Measurements from ENCODE around the gene GMCL1.

GMCL1 gene

DNA sequence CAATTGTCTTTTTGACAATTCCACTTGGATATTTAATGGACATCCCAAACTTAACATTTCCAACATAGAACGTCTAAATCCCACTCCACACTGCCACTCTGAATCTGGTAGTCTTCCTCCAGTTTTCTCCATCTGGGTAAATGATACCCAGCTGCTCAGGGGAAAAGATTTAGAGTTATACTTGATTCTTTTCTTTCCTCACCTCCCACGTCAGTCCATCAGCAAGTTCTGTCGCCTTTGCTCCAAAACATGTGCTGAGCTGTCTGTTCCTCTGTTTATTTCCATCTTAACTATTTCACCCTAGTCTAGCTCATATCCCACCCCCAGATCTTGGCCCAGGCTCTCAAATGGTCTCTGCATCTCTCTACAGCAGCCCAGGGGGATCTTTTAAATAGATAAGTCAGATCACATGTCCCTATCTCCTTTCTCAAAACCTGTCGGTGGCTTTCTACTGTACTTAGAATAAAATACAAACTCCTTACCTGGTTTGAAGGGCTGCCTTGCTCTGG, 43.4 kb upstream of the GMCL1 start:
- TF ChIP-seq, protein P1, sequence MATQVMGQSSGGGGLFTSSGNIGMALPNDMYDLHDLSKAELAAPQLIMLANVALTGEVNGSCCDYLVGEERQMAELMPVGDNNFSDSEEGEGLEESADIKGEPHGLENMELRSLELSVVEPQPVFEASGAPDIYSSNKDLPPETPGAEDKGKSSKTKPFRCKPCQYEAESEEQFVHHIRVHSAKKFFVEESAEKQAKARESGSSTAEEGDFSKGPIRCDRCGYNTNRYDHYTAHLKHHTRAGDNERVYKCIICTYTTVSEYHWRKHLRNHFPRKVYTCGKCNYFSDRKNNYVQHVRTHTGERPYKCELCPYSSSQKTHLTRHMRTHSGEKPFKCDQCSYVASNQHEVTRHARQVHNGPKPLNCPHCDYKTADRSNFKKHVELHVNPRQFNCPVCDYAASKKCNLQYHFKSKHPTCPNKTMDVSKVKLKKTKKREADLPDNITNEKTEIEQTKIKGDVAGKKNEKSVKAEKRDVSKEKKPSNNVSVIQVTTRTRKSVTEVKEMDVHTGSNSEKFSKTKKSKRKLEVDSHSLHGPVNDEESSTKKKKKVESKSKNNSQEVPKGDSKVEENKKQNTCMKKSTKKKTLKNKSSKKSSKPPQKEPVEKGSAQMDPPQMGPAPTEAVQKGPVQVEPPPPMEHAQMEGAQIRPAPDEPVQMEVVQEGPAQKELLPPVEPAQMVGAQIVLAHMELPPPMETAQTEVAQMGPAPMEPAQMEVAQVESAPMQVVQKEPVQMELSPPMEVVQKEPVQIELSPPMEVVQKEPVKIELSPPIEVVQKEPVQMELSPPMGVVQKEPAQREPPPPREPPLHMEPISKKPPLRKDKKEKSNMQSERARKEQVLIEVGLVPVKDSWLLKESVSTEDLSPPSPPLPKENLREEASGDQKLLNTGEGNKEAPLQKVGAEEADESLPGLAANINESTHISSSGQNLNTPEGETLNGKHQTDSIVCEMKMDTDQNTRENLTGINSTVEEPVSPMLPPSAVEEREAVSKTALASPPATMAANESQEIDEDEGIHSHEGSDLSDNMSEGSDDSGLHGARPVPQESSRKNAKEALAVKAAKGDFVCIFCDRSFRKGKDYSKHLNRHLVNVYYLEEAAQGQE (IDR thresholded peaks at IDR 0.05; ENCODE audit: low read depth): no peak
- TF ChIP-seq TEAD4 (IDR thresholded peaks at IDR 0.05) (no peak), YY1 (IDR thresholded peaks at IDR 0.05; ENCODE audit: low read depth) (no peak), EP300 (IDR thresholded peaks at IDR 0.05; ENCODE audit: borderline replicate concordance) (no peak), CREB1 (IDR thresholded peaks at IDR 0.05; ENCODE audit: low read depth) (no peak), FOXM1 (IDR thresholded peaks at IDR 0.05; ENCODE audit: borderline replicate concordance, low read depth) (no peak), CEBPB (IDR thresholded peaks at IDR 0.05) (no peak), RAD21 (IDR thresholded peaks at IDR 0.05; ENCODE audit: low read depth) (no peak), TAF1 (IDR thresholded peaks at IDR 0.05; ENCODE audit: low read depth) (no peak), ZBTB7A (IDR thresholded peaks at IDR 0.05; ENCODE audit: low read depth) (no peak), TCF12 (IDR thresholded peaks at IDR 0.05; ENCODE audit: low read depth) (no peak), EGR1 (IDR thresholded peaks at IDR 0.05) (no peak), NFIC (IDR thresholded peaks at IDR 0.05) (no peak)
- TF ChIP-seq, protein P2, sequence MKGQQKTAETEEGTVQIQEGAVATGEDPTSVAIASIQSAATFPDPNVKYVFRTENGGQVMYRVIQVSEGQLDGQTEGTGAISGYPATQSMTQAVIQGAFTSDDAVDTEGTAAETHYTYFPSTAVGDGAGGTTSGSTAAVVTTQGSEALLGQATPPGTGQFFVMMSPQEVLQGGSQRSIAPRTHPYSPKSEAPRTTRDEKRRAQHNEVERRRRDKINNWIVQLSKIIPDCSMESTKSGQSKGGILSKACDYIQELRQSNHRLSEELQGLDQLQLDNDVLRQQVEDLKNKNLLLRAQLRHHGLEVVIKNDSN (IDR thresholded peaks at IDR 0.05): no peak
- TF ChIP-seq, protein P3, sequence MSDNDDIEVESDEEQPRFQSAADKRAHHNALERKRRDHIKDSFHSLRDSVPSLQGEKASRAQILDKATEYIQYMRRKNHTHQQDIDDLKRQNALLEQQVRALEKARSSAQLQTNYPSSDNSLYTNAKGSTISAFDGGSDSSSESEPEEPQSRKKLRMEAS (IDR thresholded peaks at IDR 0.05): no peak

DNA sequence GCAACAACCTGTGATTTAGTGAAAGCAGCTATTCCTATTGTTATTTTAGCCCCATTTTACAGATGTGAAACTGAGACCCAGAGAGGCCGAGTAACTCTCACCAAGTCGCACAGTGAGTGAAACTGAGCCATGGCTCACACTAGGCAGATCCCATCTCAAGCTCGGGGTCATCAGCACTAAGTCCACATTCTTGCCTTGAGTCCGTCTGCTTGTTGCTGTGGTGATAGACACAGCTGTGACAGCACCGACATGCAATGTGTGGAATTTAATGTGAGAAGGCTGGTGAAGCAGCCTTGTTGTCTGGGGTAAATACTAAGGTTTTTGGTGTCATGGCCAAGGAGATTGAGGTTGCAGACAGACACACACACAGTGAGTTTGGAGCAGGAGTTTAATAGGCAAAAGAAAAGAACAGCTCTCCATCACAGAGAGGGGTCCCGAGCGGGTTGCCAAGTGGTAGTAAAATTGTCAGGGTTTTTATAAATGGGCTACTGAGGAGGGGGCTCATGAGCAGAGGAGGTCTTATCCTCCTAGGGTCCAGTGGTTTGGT, 40.2 kb upstream of the GMCL1 start:
- TF ChIP-seq TCF12 (IDR thresholded peaks at IDR 0.05; ENCODE audit: low read depth) (no peak), NFIC (IDR thresholded peaks at IDR 0.05) (no peak), EGR1 (IDR thresholded peaks at IDR 0.05) (no peak), ZBTB7A (IDR thresholded peaks at IDR 0.05; ENCODE audit: low read depth) (no peak), EP300 (IDR thresholded peaks at IDR 0.05; ENCODE audit: borderline replicate concordance) (no peak)
- TF ChIP-seq, protein P1 (IDR thresholded peaks at IDR 0.05; ENCODE audit: low read depth): no peak

DNA sequence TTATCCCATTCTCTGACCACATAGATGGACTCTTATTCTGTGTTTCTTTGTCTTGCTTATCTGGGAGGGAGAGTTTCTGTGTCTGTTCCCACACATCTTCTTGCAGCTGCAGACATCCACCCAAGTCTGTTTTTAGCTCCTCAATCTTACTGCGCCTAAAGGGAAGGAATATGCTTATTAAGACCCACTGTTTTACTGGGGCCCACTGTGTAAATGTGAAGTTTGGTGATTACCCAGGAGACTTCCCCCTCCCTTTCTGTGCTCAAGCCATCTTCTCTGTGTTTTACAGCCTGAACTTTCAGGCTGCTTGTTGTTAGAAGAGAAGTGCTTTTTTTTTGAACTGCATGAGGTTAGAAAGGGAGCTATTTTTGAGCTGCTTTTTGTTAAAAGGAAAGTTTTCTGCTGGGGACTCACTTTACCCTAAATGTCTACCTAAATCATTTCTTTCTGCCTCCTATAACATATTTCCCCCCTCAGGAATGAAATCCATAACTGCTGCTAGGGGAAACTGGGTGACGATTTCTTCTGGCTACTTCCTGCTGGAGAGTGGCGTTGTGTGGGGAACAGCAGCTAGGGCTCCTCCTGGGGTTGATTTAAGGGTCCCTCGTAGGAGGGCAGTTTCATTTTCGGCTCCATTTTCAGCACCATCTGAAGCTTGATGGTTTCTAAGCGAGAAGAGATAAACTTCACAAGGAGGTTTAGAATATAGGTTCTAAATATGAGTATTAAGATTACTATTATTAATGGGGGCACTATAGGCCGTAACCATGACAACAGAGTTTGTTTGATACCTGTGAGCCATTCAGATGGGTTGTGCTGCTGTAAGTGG, 39.5 kb upstream of the GMCL1 start:
- no peak for TF ChIP-seq EGR1 (IDR thresholded peaks at IDR 0.05)
- no peak for TF ChIP-seq CEBPB (IDR thresholded peaks at IDR 0.05)
- TF ChIP-seq NFIC (IDR thresholded peaks at IDR 0.05): no peak
- TF ChIP-seq YY1 (IDR thresholded peaks at IDR 0.05; ENCODE audit: low read depth): no peak
- TF ChIP-seq TAF1 (IDR thresholded peaks at IDR 0.05; ENCODE audit: low read depth): no peak
- TF ChIP-seq, protein P2 (IDR thresholded peaks at IDR 0.05): no peak

DNA sequence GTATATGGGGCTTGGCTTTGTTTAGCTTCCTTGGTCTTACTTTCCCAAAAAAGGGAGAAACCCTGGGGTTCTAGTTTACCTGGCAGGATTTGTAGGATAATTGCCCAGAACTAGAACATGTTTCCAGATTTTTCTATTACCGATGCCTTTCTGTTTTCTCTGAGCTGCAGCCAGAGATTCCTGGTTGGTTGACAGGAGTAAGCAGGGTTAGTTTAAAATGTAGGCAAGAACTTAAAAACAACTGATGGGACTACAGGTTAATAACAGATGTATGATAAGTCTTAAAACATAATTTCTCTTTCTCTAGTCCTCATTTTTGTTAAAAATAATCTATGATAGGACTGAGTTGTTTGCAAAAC, 38.9 kb upstream of the GMCL1 start:
- no peak for TF ChIP-seq ZBTB7A (IDR thresholded peaks at IDR 0.05; ENCODE audit: low read depth)
- TF ChIP-seq CEBPB (IDR thresholded peaks at IDR 0.05): no peak
- TF ChIP-seq RAD21 (IDR thresholded peaks at IDR 0.05; ENCODE audit: low read depth): no peak
- no peak for TF ChIP-seq TEAD4 (IDR thresholded peaks at IDR 0.05)
- TF ChIP-seq TAF1 (IDR thresholded peaks at IDR 0.05; ENCODE audit: low read depth): no peak
- TF ChIP-seq FOXM1 (IDR thresholded peaks at IDR 0.05; ENCODE audit: borderline replicate concordance, low read depth): no peak
- no peak for TF ChIP-seq EP300 (IDR thresholded peaks at IDR 0.05; ENCODE audit: borderline replicate concordance)
- no peak for TF ChIP-seq NFIC (IDR thresholded peaks at IDR 0.05)

DNA sequence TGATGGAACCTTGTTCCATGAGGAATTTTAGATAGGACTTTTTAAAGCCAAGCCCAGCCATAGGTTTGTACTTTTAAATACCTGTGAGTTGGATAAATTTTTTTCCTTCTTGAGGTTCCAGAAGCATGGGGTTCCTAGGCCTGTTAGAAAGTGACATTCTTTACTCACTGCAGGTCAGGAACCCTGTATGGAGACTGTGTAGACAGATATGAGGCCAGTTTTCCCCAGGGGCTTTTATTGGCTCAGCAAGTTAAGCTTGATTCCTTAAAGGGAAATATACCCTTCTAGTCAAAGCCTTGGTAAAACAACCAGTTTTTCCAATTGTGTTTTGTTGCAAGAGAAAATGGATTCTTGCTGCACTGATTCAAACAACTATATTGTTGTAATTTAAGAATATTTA, 38.4 kb upstream of the GMCL1 start:
- no peak for TF ChIP-seq TAF1 (IDR thresholded peaks at IDR 0.05; ENCODE audit: low read depth)
- TF ChIP-seq EP300 (IDR thresholded peaks at IDR 0.05; ENCODE audit: borderline replicate concordance): no peak
- no peak for TF ChIP-seq TEAD4 (IDR thresholded peaks at IDR 0.05)
- TF ChIP-seq, protein P2 (IDR thresholded peaks at IDR 0.05): no peak
- TF ChIP-seq RAD21 (IDR thresholded peaks at IDR 0.05; ENCODE audit: low read depth): no peak
- TF ChIP-seq ZBTB7A (IDR thresholded peaks at IDR 0.05; ENCODE audit: low read depth): no peak
- TF ChIP-seq CEBPB (IDR thresholded peaks at IDR 0.05): no peak
- TF ChIP-seq CREB1 (IDR thresholded peaks at IDR 0.05; ENCODE audit: low read depth): no peak
- no peak for TF ChIP-seq FOXM1 (IDR thresholded peaks at IDR 0.05; ENCODE audit: borderline replicate concordance, low read depth)
- TF ChIP-seq, protein P3 (IDR thresholded peaks at IDR 0.05): no peak
- no peak for TF ChIP-seq NFIC (IDR thresholded peaks at IDR 0.05)
- TF ChIP-seq, protein P1 (IDR thresholded peaks at IDR 0.05; ENCODE audit: low read depth): no peak
